HEK293 (cell line): Measurements from ENCODE around the gene NSUN4.

ENCODE experiments used
- EGR2 ChIP-seq: fragments of 450-650 bp; formaldehyde crosslinking; IDR thresholded peaks from 2 replicates; pipeline ENCODE4 v1.5.1; 2016; ENCODE audit warnings: low read depth, missing biosample characterization, missing genetic modification characterization
- HOXD13 ChIP-seq: sonication (generic); formaldehyde crosslinking; IDR thresholded peaks from 2 replicates; pipeline ENCODE4 v1.8.0; 2022; ENCODE audit warnings: missing genetic modification reagents, borderline replicate concordance
- KLF7 ChIP-seq: fragments of 450-650 bp; formaldehyde crosslinking; IDR thresholded peaks from 2 replicates; pipeline ENCODE4 v1.5.1; 2016; ENCODE audit warnings: missing biosample characterization, missing genetic modification characterization, borderline replicate concordance
- MYNN ChIP-seq: fragments of 450-650 bp; formaldehyde crosslinking; IDR thresholded peaks from 2 replicates; pipeline ENCODE4 v1.5.1; 2016; ENCODE audit warnings: missing biosample characterization, missing genetic modification characterization, borderline replicate concordance
- MZF1 ChIP-seq: fragments of 450-650 bp; formaldehyde crosslinking; IDR thresholded peaks from 2 replicates; pipeline ENCODE4 v1.5.1; 2017; ENCODE audit warnings: missing biosample characterization, missing genetic modification characterization, borderline replicate concordance
- PRDM6 ChIP-seq: fragments of 450-650 bp; formaldehyde crosslinking; IDR thresholded peaks from 2 replicates; pipeline ENCODE4 v1.5.1; 2017; ENCODE audit warnings: missing biosample characterization, missing genetic modification characterization
- SP3 ChIP-seq: fragments of 450-650 bp; formaldehyde crosslinking; IDR thresholded peaks from 2 replicates; pipeline ENCODE4 v1.5.1; 2016; ENCODE audit warnings: missing biosample characterization, missing genetic modification characterization
- ZBTB44 ChIP-seq: fragments of 450-650 bp; IDR thresholded peaks from 2 replicates; pipeline ENCODE4 v1.5.1; 2018; ENCODE audit warnings: missing biosample characterization, mild to moderate bottlenecking, missing genetic modification characterization
- ZEB2 ChIP-seq: fragments of 450-650 bp; formaldehyde crosslinking; IDR thresholded peaks from 2 replicates; pipeline ENCODE4 v1.5.1; 2016; ENCODE audit warnings: missing biosample characterization, missing genetic modification characterization
- ZNF311 ChIP-seq: fragments of 450-650 bp; formaldehyde crosslinking; IDR thresholded peaks from 2 replicates; pipeline ENCODE4 v1.5.1; 2017; ENCODE audit warnings: missing biosample characterization, missing genetic modification characterization, borderline replicate concordance
- ZNF433 ChIP-seq: fragments of 450-650 bp; formaldehyde crosslinking; IDR thresholded peaks from 2 replicates; pipeline ENCODE4 v1.5.1; 2016; ENCODE audit warnings: missing biosample characterization, missing genetic modification characterization, low read depth
- ZNF449 ChIP-seq: fragments of 450-650 bp; formaldehyde crosslinking; IDR thresholded peaks from 2 replicates; pipeline ENCODE4 v1.5.1; 2017; ENCODE audit warnings: missing biosample characterization, mild to moderate bottlenecking, missing genetic modification characterization, moderate library complexity
- ZNF518A ChIP-seq: fragments of 450-650 bp; formaldehyde crosslinking; conservative IDR thresholded peaks from 2 replicates; pipeline ENCODE4 v1.5.1; 2016; ENCODE audit warnings: low read depth, missing biosample characterization, missing genetic modification characterization
- ZNF560 ChIP-seq: fragments of 450-650 bp; formaldehyde crosslinking; IDR thresholded peaks from 2 replicates; pipeline ENCODE4 v1.5.1; 2017; ENCODE audit warnings: missing biosample characterization, missing genetic modification characterization, borderline replicate concordance
- ZNF621 ChIP-seq: fragments of 450-650 bp; formaldehyde crosslinking; IDR thresholded peaks from 2 replicates; pipeline ENCODE4 v1.5.1; 2017; ENCODE audit warnings: missing biosample characterization, missing genetic modification characterization
- ZNF623 ChIP-seq: fragments of 450-650 bp; formaldehyde crosslinking; IDR thresholded peaks from 2 replicates; pipeline ENCODE4 v1.5.1; 2016; ENCODE audit warnings: missing biosample characterization, missing genetic modification characterization
- ZNF677 ChIP-seq: fragments of 450-650 bp; IDR thresholded peaks from 2 replicates; pipeline ENCODE4 v1.5.0; 2018; ENCODE audit warnings: missing biosample characterization, mild to moderate bottlenecking, missing genetic modification characterization, moderate library complexity
- ZNF747 ChIP-seq: fragments of 450-650 bp; formaldehyde crosslinking; IDR thresholded peaks from 2 replicates; pipeline ENCODE4 v1.5.1; 2016; ENCODE audit warnings: missing biosample characterization, missing genetic modification characterization
- ZNF837 ChIP-seq: fragments of 450-650 bp; formaldehyde crosslinking; IDR thresholded peaks from 2 replicates; pipeline ENCODE4 v1.5.1; 2016; ENCODE audit warnings: missing biosample characterization, missing genetic modification characterization
- TF ChIP-seq, protein P1 (sequence below): fragments of 450-650 bp; formaldehyde crosslinking; IDR thresholded peaks from 2 replicates; pipeline ENCODE4 v1.5.1; 2016; ENCODE audit warnings: missing biosample characterization, missing genetic modification characterization
- TF ChIP-seq, protein P2 (sequence below): fragments of 450-650 bp; formaldehyde crosslinking; IDR thresholded peaks from 2 replicates; pipeline ENCODE4 v1.5.1; 2016; ENCODE audit warnings: missing biosample characterization, missing genetic modification characterization, borderline replicate concordance
- TF ChIP-seq, protein P3 (sequence below): fragments of 450-650 bp; formaldehyde crosslinking; IDR thresholded peaks from 2 replicates; pipeline ENCODE4 v1.5.1; 2016; ENCODE audit warnings: missing biosample characterization, missing genetic modification characterization

NSUN4 gene

DNA sequence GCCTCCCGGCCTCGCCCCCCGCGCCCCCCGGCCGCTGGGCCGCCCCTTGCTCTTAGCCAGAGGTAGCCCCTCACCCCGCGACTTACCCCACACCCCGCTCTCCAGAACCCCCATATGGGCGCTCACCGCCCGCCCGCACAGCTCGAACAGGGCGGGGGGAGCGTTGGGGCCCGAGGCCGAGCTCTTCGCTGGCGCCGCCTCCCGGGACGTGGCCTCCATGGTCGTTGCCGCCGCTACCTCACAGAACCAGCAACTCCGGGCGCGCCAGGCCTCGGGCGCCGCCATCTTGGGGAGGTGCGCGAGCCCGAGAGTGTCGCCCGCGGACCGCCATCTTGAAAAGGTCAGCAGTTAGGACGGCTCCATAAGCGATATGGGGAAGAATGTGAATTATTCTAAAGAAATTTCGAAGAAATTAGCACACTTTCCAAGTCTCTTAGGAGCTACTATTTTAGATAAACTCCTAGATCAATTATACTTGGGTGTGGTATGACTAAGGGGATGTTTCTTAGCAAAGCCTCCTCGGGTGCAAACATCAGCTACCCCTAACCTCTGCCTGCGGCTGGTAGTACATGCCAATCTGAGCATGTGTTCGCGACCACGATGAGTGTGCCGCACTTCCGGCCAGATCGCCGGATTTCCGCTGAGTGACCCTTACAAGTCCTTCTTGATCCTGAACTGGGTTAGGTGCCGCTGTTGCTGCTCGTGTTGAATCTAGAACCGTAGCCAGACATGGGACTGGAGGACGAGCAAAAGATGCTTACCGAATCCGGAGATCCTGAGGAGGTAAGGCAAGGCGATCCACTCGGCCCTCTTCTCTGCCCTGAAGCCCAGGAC lies 37.4 kb upstream of the NSUN4 start, which contains the start of the genes LRRC41 and UQCRH (continued):
- TF ChIP-seq ZNF518A (tag by site-specific recombination) (peak; percentile 70), ZNF433 (tag by site-specific recombination) (no peak), HOXD13 (CRISPR knock-in tag) (no peak), MYNN (tag by site-specific recombination) (no peak), KLF7 (tag by site-specific recombination) (no peak), PRDM6 (no peak), ZNF311 (tag by site-specific recombination) (no peak), ZNF623 (tag by site-specific recombination) (no peak), ZNF837 (no peak), EGR2 (tag by site-specific recombination) (no peak), SP3 (peak; percentile 84), ZEB2 (tag by site-specific recombination) (peak; percentile 45; the same call in 1 of the 2 replicates), ZNF677 (no peak), ZBTB44 (tag by site-specific recombination) (0 out of 2 replicates have a peak, but pooled peaks have one; percentile 42), ZNF449 (0 out of 2 replicates have a peak, but pooled peaks have one; percentile 23), ZNF621 (tag by site-specific recombination) (no peak), MZF1 (tag by site-specific recombination) (no peak), ZNF560 (tag by site-specific recombination) (no peak), ZNF747 (tag by site-specific recombination) (no peak)
- TF ChIP-seq, protein P1, sequence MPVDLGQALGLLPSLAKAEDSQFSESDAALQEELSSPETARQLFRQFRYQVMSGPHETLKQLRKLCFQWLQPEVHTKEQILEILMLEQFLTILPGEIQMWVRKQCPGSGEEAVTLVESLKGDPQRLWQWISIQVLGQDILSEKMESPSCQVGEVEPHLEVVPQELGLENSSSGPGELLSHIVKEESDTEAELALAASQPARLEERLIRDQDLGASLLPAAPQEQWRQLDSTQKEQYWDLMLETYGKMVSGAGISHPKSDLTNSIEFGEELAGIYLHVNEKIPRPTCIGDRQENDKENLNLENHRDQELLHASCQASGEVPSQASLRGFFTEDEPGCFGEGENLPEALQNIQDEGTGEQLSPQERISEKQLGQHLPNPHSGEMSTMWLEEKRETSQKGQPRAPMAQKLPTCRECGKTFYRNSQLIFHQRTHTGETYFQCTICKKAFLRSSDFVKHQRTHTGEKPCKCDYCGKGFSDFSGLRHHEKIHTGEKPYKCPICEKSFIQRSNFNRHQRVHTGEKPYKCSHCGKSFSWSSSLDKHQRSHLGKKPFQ (tag by site-specific recombination) = no peak
- TF ChIP-seq, protein P2, sequence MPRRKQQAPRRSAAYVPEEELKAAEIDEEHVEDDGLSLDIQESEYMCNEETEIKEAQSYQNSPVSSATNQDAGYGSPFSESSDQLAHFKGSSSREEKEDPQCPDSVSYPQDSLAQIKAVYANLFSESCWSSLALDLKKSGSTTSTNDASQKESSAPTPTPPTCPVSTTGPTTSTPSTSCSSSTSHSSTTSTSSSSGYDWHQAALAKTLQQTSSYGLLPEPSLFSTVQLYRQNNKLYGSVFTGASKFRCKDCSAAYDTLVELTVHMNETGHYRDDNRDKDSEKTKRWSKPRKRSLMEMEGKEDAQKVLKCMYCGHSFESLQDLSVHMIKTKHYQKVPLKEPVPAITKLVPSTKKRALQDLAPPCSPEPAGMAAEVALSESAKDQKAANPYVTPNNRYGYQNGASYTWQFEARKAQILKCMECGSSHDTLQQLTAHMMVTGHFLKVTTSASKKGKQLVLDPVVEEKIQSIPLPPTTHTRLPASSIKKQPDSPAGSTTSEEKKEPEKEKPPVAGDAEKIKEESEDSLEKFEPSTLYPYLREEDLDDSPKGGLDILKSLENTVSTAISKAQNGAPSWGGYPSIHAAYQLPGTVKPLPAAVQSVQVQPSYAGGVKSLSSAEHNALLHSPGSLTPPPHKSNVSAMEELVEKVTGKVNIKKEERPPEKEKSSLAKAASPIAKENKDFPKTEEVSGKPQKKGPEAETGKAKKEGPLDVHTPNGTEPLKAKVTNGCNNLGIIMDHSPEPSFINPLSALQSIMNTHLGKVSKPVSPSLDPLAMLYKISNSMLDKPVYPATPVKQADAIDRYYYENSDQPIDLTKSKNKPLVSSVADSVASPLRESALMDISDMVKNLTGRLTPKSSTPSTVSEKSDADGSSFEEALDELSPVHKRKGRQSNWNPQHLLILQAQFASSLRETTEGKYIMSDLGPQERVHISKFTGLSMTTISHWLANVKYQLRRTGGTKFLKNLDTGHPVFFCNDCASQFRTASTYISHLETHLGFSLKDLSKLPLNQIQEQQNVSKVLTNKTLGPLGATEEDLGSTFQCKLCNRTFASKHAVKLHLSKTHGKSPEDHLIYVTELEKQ (tag by site-specific recombination) = no peak
- TF ChIP-seq, protein P3, sequence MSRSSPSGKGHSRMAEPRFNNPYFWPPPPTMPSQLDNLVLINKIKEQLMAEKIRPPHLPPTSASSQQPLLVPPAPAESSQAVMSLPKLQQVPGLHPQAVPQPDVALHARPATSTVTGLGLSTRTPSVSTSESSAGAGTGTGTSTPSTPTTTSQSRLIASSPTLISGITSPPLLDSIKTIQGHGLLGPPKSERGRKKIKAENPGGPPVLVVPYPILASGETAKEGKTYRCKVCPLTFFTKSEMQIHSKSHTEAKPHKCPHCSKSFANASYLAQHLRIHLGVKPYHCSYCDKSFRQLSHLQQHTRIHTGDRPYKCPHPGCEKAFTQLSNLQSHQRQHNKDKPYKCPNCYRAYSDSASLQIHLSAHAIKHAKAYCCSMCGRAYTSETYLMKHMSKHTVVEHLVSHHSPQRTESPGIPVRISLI (tag by site-specific recombination) = no peak
